GM10266 (cell line): ENCODE measurements around the gene KLHL14.

Experiments
- DNase-seq: peaks from one replicate; pipeline ENCODE4 v3.0.0; 2012; ENCODE audit errors: extremely low spot score
- TF ChIP-seq, protein P1 (sequence below): IDR thresholded peaks from 2 replicates; pipeline ENCODE4 v1.5.1; 2012; ENCODE audit warnings: mild to moderate bottlenecking, low read depth; ENCODE audit not compliant: control insufficient read depth, insufficient read depth; ENCODE audit errors: missing control alignments

Gene KLHL14

DNA sequence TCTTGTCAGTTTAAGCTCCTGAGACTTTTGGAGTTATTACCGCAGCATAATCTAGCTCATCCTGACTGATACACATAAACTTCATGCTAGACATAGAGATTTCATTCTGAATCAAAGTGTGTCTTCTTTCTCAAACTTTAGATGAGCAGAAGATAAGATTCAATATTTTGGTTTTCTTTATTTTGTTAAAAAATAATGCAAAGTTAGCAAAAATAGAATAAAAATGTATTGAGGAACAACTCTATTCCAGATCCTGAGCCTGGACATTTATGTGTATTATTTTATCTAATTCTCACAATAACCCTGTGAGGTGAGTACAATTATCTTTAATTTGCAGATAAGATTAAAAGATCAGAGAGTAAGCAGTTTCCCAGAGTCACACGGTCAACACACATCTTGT is 38.4 kb downstream of the KLHL14 start:
- TF ChIP-seq, protein P1, sequence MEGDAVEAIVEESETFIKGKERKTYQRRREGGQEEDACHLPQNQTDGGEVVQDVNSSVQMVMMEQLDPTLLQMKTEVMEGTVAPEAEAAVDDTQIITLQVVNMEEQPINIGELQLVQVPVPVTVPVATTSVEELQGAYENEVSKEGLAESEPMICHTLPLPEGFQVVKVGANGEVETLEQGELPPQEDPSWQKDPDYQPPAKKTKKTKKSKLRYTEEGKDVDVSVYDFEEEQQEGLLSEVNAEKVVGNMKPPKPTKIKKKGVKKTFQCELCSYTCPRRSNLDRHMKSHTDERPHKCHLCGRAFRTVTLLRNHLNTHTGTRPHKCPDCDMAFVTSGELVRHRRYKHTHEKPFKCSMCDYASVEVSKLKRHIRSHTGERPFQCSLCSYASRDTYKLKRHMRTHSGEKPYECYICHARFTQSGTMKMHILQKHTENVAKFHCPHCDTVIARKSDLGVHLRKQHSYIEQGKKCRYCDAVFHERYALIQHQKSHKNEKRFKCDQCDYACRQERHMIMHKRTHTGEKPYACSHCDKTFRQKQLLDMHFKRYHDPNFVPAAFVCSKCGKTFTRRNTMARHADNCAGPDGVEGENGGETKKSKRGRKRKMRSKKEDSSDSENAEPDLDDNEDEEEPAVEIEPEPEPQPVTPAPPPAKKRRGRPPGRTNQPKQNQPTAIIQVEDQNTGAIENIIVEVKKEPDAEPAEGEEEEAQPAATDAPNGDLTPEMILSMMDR: no peak
- DNase-seq: no peak

DNA sequence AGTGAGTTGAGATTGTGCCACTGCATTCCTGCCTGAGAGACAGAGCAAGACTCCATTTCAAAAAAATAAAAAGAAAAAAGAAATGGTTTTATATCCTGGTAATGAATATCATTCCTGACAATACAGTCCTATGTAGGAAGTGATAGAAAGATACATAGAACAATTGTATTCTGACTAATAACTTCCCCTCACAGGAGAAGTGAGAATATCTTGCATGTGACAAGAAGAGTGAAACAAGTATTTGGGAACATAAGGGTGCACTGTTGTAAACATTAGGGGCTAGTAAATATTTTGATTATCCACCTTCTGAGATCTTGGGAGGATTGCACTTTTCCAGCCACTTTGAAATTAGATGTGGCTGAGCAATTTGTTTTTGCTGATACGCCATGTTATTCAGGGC is 40.7 kb downstream of the KLHL14 start:
- no peak for DNase-seq
- TF ChIP-seq, protein P1: no peak

DNA sequence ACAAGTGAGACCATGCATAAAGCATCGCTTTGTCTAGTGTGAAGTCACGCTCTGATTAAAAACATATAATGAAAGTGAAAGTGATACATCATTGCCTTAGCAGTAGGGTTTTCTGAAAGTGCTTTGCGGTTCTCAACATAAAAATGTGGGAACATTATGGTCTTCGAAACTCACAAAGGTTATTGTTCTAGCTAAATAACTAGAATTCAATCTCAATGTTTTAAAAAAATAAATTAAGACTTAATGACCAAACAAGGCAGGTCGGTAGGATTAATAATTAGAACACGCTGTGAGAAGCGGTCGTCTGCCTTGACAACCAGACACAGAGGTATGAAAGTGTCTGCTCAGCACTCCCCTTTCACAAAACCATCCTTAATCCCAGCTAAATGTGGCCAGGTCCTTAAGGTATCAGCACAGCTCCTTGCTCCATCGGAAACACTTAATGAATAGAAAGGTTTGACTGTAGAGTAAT is 42.2 kb downstream of the KLHL14 start:
- TF ChIP-seq, protein P1: no peak
- DNase-seq: peak; percentile 15

DNA sequence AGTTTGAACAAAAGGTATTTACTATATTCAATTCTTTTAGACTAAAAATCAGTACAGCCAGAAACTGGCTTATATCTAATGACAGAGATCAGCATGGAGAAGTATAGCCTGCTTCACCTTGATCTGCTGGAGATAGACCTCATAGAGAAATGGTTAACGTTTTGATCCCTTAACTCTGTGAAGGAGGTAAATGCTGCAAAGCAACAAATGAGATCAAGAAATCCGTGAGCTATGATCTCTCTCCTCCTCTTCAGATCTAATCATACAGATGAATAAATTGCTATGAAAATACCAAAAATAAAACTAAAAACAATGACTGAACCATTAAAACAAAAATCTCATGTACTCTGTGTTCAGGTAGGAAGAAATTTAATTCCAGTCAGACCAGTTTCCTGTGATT is 42.8 kb downstream of the KLHL14 start:
- TF ChIP-seq, protein P1: no peak
- no peak for DNase-seq

DNA sequence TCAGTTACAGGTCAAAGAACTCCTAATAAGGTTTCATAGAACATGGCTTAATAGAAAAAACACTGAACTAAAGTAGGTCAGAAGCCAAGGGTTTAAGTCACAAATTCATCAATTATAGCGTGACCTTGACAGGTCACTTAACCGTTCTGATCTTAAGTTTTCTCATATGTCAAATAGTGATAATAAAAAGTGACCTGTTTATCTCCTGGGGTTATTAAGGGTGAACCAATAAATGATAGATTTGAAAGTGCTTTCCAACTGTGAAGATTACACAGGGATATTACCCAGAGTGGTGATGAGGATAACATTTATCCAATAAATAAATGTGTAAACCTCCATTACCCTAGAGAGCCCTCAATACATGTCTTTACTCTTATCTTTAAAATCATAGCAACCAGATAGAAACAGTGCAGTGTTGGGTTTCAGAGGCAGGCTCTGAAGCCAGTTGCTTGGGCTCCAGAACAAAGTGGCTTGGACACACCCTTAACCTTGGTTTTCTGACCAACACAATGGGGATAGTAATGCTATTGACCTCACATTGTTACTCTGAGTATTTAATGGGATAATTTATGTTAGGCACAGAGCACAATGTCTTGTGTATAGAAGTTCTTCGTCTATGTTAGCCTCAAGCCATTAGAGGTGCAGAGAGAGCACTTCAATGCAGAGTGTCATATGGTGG is 48.6 kb downstream of the KLHL14 start:
- no peak for DNase-seq
- TF ChIP-seq, protein P1: no peak

DNA sequence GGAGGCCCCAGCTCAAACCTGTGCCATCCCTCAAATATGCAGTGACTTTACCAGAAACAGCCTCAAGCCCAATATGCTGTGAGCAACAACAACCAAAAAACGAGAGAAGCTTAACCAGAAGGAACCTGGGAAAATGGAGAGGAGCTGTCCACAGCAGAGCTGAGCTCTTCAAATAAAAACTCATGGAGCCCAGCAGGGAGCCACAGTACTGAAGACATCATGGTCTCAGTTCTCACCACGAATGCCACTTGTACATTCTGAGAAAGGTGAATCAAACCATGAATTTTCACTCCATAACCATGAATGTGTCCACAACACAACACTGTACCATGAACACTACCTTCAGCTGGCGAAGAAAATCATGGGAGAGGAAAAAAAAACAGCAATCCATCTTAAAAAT is 50.5 kb downstream of the KLHL14 start:
- TF ChIP-seq, protein P1: no peak
- DNase-seq: no peak

DNA sequence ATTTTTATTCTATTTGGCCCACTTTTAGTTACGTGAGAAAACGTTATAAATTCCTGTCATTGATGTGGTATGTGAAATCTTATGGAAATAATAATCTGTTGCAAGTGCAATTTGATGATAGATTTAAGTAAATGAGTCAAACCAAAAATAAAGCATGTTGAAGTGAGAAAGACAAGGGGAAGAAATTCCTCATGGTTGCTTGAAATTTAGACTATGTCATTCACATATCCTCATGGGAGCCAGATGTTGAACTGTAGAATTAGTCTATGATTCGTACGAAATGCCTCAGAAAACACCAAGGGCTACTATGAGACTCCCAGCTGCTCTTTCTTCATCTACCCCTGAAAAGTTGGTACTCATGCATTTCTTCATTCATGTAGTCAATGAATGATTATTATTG is 55.7 kb downstream of the KLHL14 start:
- DNase-seq: no peak

More for the DNA sequence above, 55.7 kb downstream of the KLHL14 start:
- TF ChIP-seq, protein P1: no peak
